HG02571 (cell line): ENCODE measurements around the gene RPS18.
A peak's percentile ranks its signal among the peaks of the same experiment; 100 is the strongest.
"Not testable (repeated sequence)": the region's sequence is repeated elsewhere in the genome, so short reads cannot be mapped to it uniquely, and the experiment has no call there.

Source experiments
- ATAC-seq: cut with Tn5 transposase; IDR thresholded peaks from one replicate; pipeline ENCODE4 v1.9.1; 2021; ENCODE audit warnings: mild to moderate bottlenecking, moderate library complexity; ENCODE audit not compliant: unreplicated experiment

RPS18 gene

DNA sequence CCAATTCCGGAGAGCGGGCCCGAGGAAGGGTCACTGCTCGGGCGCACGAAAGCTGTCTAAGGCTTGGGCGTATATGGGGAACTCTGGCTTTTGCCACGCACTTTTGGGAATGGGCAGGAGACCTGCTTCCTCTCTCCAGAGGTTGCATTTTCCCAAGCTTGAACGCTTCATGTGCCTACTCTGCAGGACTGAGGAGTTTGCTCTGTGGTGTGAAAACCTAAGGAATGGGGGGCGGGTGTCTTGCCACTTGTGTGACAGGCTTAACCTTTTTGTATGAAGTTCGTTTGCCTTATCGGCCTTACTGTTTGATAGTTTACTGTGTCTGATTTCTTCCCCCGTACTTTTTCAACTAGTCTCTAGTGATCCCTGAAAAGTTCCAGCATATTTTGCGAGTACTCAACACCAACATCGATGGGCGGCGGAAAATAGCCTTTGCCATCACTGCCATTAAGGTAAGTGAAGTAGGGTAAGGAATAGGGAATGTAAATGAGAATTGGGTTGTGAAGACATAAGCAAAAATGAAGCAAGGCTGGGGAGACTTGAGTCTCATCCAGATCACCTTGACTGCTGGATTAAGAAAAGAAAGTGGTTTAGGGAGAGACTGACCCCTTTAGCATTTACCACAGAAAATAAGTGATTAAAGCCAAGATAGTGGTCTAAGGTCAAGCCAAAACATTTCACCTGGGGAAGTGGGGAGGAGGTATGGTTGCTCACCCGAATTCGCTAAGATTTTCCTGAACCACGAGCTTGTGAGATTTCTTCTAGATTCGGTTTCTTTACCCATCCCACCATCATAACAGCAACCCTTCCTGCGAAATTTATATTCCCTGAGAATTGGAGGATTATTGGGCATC lies 627 bp downstream of the RPS18 start:
- peak; percentile 7 for ATAC-seq

DNA sequence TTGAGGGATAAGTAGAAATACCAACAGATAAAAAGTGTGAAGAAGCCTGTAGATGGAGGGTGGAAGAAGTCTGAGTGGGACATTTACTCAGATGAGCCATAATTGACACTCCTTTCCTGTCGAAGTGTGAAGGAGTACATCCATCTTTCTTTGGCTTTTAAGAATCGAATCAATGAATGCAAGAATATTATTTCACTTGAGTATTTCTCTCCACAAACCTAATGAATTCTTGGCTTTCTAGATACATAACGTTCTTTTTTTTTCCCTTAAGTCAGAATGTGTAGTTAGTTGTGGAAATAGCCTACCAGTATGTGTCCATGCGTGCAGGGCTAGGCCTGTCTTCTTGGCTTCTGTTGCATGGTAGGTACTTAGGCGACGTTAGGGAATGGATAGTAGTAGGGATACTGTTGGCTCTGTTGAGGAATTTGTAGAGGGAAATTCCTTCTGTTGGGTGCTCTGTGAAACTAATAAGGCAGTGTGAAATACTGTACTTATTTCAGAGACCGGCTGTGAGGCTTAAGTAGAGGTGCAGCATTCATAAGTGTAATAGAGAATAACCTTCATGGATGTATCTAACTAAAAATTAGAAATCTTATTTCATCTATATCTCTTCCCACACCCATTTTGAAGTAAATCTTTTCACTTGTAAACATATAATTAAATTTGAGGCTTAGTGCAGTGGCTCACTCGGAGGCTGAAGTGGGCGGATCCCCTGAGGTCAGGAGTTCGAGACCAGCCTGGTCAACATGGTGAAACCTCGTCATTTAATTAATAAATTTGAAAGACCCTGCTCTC lies 1.5 kb downstream of the RPS18 start:
- ATAC-seq, result no peak

- no peak for ATAC-seq
These were observed 2.3 kb downstream of the RPS18 start for GRCh38 chr6:33273924-33274902.

- ATAC-seq, result not testable (repeated sequence)
These were observed 4.1 kb downstream of the RPS18 start for GRCh38 chr6:33275795-33276580.

- no peak for ATAC-seq
These were observed 4.6 kb downstream of the RPS18 start for GRCh38 chr6:33276581-33276863.

GRCh38 chr6:33276864-33277662 lies 5.2 kb downstream of the RPS18 start, which contains the start of gene B3GALT4:
B3GALT4 (plus strand) TSS chr6:33277123; CDS start chr6:33277420, 297 bp downstream.
- peak; percentile 43 for ATAC-seq

- ATAC-seq, result no peak
These were observed 6.0 kb downstream of the RPS18 start for GRCh38 chr6:33277663-33278391.

- no peak for ATAC-seq
These were observed 6.5 kb downstream of the RPS18 start for GRCh38 chr6:33278392-33278741.

- ATAC-seq, result no peak
These were observed 6.9 kb downstream of the RPS18 start for GRCh38 chr6:33278810-33279209.

DNA sequence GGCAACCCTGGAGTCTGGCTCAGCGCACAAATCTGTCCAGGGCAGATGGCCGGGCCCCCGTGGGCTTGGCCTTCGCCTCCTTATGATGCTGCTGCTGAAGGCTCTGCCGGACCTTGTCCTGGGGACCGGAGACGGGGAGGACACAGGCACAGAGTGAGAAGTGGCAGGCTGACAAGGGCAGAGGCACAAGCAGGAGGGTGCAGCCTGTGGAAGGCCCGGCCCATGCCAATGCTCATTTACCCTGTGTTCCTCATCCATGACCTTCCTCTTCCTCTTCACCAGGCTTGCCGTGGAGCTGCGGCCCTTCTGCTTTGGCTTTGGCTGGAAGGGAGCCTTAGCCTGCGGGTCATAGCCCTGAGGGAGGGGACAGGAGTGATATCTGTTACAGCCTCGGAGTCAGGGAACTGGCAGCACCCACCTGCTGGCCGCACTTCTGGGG lies 7.4 kb downstream of the RPS18 start:
- ATAC-seq, result no peak

DNA sequence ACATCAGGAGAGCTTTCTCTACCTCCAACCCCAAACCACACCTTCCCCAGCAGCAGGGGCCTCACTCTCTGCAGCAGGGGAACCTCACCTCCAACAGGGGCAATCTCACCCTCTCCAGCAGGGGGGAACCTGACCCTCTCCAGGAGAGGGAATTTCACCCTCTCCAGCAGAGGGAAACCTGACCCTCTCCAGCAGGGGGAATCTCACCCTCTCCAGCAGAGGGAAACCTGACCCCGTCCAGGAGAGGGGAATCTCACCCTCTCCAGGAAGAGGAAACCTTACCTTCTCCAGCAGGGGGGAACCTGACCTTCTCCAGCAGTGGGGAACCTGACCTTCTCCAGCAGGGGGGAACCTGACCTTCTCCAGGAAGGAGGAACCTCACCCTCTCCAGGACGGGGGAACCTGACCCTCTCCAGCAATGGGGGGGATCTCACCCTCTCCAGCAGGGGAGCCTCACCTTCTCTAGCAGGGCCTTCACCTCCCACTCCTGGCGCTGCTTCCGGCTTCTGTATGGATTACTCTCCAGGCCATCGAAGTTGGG lies 8.2 kb downstream of the RPS18 start:
- ATAC-seq, result no peak

- ATAC-seq, result no peak
These were observed 8.7 kb downstream of the RPS18 start for GRCh38 chr6:33280539-33280938.

GRCh38 chr6:33285214-33285613 lies 13.3 kb downstream of the RPS18 start:
- not testable (repeated sequence) for ATAC-seq

GRCh38 chr6:33286946-33287914 lies 15.4 kb downstream of the RPS18 start:
- ATAC-seq, result no peak

DNA sequence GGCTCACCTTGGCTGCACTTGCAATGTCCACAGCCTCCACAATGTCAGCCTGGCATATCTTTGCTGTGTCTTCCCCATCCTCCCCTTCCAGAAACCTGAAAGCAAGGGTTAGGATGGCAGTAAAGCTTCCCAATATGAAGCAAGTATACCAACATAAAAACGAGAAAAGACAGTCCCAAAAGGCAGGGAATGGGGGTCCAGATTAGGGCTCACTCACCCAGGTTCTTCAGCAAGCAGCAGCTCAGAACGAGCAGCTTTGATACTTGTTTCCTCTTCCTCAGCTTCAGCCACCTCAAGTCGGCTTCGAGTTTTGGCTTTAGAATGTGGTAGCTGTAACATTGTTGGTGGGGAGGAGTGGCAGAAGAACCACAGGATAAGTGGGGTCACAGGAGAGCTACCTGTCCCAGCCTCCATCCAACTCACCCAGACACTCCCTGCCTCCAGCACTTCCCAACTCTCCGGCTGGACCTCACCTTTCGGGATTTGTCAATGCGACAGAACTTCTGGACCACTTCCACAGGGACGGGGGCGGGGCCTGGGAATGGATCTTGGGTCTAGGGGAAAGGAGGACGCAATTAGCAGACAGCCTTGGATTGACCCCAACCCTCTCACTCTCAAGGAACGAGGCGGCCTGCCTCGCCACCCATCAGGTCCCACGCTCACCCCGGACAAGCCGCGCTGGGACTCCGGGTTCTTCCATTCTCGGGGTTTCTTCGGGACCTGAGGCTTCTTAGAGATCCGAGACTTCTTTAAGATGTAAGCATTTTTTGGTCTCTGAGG lies 16.5 kb downstream of the RPS18 start:
- peak; percentile 6 for ATAC-seq
